T follicular helper cell (primary cell): ENCODE data around the gene UBE2Q2.
"Not testable (repeated sequence)": the region's sequence is repeated elsewhere in the genome, so short reads cannot be mapped to it uniquely, and the experiment has no call there.

Source experiments
- DNase-seq: peaks from one replicate; pipeline ENCODE4 v3.0.0-alpha.2; 2020; ENCODE audit warnings: low read depth

The UBE2Q2 gene

GRCh38 chr15:75823860-75824613 lies 19.2 kb upstream of the UBE2Q2 start:
- no peak for DNase-seq

GRCh38 chr15:75827691-75828090 lies 15.6 kb upstream of the UBE2Q2 start:
- no peak for DNase-seq

- DNase-seq: no peak
These were observed 14.8 kb upstream of the UBE2Q2 start for GRCh38 chr15:75828429-75828828.

- no peak for DNase-seq
These were observed 12.1 kb upstream of the UBE2Q2 start for GRCh38 chr15:75830910-75831805.

GRCh38 chr15:75831806-75832102 lies 11.5 kb upstream of the UBE2Q2 start:
- no peak for DNase-seq

DNA sequence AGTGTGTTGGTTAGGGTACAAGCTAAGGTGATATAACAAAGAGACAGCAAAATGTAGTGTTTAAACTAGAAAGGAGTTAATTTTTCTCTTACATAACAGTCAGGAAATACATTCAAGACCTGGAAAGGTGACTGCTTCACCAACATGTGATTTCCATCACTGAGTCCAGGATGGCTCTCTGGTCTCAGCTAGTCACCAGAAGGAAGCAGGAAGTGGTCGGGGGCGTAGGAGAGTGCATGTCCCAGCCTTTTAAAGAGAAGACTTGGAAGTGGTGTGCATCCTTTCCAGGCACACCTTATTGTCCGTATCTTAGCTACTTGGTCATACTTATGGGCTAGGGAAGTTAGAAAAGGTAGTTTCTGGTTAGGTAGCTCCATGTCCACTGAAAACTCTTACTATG lies 11.1 kb upstream of the UBE2Q2 start:
- no peak for DNase-seq

- DNase-seq: no peak
These were observed 9.2 kb upstream of the UBE2Q2 start for GRCh38 chr15:75834021-75834420.

- DNase-seq: no peak
These were observed 7.0 kb upstream of the UBE2Q2 start for GRCh38 chr15:75835990-75836958.

GRCh38 chr15:75836959-75837334 lies 6.3 kb upstream of the UBE2Q2 start:
- DNase-seq: no peak

DNA sequence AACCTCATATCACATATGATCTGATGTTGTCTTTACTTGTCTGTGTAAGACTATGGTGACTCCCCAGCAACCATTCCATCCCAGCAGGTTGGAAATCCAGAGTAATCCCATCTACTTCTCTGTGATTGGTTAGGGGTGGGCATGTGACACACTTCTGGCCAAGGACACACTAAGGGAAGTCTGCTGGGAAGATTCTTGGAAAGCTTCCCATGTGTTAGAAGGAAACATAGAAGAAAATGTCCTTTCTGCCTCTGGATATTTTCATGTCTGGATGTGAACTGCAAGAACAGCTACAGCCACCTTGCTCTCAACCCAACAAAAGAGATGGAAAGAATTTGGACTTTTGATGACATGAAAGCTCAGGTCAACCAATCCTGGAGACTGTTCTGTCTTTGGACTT lies 2.6 kb upstream of the UBE2Q2 start:
- no peak for DNase-seq

GRCh38 chr15:75841626-75842025 lies 1.6 kb upstream of the UBE2Q2 start:
- no peak for DNase-seq

- DNase-seq: peak; percentile 25
These were observed 683 bp downstream of the UBE2Q2 start for GRCh38 chr15:75843678-75844581.

GRCh38 chr15:75844629-75845335 lies 1.5 kb downstream of the UBE2Q2 start:
- DNase-seq: no peak

GRCh38 chr15:75849167-75849566 lies 5.9 kb downstream of the UBE2Q2 start:
- no peak for DNase-seq

DNA sequence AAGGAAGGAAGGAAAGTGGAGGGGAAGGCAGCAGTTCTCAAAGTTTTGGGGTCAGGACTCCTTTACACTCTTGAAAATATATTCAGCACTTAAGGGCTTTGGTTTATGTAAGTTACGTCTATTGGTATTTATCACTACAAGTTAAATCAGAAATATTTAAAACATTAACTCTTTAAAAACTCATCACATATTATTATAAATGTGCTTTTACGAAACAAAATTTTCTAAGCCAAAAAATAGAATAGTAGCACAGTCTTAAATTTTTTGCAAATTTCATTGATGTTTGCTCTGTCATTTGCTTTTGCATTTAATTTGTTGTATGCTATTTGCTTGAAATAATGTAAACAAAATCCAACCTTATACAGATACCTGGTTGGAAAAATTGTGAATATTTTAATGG lies 7.5 kb downstream of the UBE2Q2 start:
- DNase-seq: no peak

DNA sequence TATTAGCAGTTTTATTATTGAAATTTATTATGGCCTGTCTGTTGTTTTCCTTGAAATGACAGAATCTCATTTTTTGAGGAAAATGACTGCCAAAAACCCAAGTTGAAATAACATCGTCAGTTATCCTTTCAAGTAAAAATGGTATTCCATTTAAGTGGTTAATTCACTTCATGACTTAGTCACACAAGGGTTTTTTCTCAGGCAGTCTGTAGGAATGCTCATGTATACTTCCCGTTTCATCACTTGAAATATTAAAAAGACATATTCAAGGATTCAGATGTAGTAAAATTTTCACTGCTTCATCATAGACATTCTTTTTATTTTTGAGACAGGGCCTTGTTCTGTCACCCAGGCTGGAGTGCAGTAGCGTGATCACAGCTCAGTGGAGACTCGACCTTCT lies 8.3 kb downstream of the UBE2Q2 start:
- DNase-seq: not testable (repeated sequence)

GRCh38 chr15:75857886-75858285 lies 14.6 kb downstream of the UBE2Q2 start:
- no peak for DNase-seq

- DNase-seq: no peak
These were observed 18.6 kb downstream of the UBE2Q2 start for GRCh38 chr15:75861750-75862402.

DNA sequence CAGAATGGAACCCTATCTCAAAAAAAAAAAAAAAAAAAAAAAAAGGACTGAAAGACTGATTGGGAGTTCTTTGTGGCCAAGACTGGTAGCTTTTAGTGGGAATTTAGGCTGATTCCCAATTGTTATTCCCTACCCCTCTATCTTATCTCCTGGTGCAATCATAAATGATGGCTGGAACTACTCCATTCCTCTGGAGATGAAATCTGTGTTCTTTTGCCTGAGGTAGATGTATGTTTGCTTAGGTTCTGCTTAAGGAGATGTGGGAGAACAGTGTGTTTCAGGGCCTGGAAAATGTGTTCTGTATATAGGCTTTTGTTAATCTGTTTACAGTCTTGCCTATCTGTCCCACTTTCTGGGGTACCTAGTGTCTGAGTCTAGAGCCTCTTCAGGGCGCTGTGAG lies 19.5 kb downstream of the UBE2Q2 start:
- DNase-seq: no peak
